Activated naive CD4-positive, alpha-beta T cell treated with anti-CD3 and anti-CD28 coated beads, Interleukin-2, amount 50 U/mL, for 24 hours (primary cell): Measurements from ENCODE around the gene IRF2.
A peak's percentile ranks its signal among the peaks of the same experiment; 100 is the strongest.

Source experiments
- H3K27ac Mint-ChIP-seq: one replicate; pipeline ENCODE4 v1.8.0; 2021; ENCODE audit warnings: mild to moderate bottlenecking, mixed read lengths
- H3K27me3 Mint-ChIP-seq: one replicate; pipeline ENCODE4 v1.8.0; 2021; ENCODE audit warnings: mixed read lengths
- H3K36me3 Mint-ChIP-seq: one replicate; pipeline ENCODE4 v1.8.0; 2021; ENCODE audit warnings: mixed read lengths
- H3K4me1 Mint-ChIP-seq: one replicate; pipeline ENCODE4 v1.8.0; 2021; ENCODE audit warnings: mixed read lengths
- H3K4me3 Mint-ChIP-seq: one replicate; pipeline ENCODE4 v1.8.0; 2021; ENCODE audit warnings: mild to moderate bottlenecking, mixed read lengths
- H3K9me3 Mint-ChIP-seq: one replicate; pipeline ENCODE4 v1.8.0; 2021; ENCODE audit warnings: mixed read lengths

The IRF2 gene

DNA sequence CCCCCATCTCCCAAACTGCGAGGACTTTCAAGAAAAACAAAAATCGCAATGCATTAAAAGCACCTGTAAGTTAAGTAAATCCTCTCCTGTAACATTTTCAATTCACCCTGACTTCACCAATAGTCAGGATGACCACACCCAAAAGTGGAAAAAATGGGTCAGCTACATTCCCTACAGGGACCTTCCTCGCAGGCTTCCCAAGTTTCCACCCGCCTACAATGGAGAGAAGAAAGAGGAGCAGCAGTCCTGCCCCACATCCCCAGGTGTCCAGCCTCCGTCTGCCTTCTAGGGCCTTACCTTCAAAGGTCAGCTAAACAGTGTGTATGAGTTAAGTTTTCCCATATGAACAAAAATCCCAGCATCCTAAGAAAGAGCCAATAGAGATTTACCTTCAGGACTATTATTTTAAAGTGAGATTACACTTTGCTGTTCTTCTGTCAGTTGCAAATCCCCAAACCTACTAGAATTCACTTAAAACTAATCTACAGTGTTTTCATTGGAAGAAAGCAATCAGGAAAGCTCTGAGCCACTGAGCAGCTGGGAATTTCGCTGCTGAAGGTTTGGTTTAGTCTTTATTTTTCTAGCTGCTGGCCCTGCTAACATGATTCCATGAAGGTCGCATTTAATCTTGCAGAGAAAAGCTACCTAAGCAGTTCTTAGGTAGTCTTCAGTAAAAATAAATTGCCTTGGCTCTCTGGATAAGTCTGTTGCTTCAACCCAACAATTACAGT lies 12.5 kb downstream of the IRF2 start:
- H3K27ac Mint-ChIP-seq = peak overlapping the region; percentile 77
- H3K9me3 Mint-ChIP-seq = no peaks in the 10 kb centered on the region
- peaks cover 90% of the 10 kb centered on the region for H3K4me1 Mint-ChIP-seq
- no peaks in the 10 kb centered on the region for H3K27me3 Mint-ChIP-seq
- peaks cover 8% of the 10 kb centered on the region for H3K36me3 Mint-ChIP-seq
- no peak overlapping the region for H3K4me3 Mint-ChIP-seq

DNA sequence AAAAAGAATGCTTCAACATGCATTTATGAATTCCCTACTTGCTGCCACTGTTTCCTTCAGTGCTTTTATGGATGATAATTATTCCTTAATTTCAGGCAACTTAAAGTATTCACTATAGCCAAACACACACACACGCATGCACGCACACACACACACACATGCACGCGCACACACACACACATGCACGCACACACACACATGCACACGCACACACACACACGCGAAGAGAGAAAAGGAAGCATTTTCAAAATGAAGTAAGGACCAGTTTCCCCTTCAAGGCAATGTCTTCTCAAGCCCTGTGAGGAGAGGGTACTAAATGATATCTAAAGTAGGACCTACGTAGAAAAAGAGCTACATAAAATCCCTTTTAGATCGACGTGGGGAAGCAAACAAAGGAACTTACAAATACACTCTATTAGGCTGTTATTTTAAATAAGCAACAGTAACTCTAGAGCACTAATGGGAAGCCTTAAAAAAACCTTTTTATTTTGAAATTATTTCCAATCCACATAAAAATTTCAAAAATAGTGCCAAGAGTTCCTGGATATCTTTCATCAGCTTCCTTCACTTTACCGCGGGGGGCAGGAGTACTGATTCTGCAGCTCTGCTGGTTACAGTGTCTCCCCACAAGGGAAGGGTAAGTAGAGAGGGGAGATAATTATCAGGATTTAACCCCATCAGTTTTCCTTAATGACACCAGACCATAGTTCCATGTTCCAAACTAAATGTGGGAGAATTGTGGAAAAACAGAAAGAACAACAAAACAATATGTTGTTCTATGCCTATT lies 13.7 kb downstream of the IRF2 start:
- peaks cover 8% of the 10 kb centered on the region for H3K36me3 Mint-ChIP-seq
- no peaks in the 10 kb centered on the region for H3K27me3 Mint-ChIP-seq
- peak overlapping the region; percentile 82 for H3K27ac Mint-ChIP-seq
- H3K4me3 Mint-ChIP-seq = no peak overlapping the region
- H3K9me3 Mint-ChIP-seq = no peaks in the 10 kb centered on the region
- H3K4me1 Mint-ChIP-seq = peaks cover 91% of the 10 kb centered on the region

DNA sequence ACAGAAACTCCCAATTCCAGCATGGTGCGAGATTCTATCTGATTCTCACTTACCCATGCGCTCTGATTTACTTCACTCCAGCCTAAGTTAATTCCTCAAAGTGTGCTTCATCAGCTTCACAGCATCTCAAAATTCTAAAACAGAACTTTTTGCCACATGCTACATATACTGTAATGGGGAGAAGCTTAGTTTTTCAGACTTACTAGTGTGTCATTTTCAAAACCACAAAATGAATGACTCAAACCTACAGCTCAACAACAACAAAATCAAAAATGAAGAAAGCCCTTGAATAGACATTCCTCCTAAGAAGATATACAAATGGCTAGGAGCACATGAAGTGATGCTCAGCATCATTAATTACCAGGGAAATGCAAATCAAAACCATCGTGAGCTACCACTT lies 14.9 kb downstream of the IRF2 start:
- Mint-ChIP-seq H3K27ac (peak overlapping the region; percentile 84), H3K36me3 (peaks cover 6% of the 10 kb centered on the region), H3K9me3 (no peaks in the 10 kb centered on the region), H3K27me3 (no peaks in the 10 kb centered on the region), H3K4me1 (peaks cover 94% of the 10 kb centered on the region), H3K4me3 (peak overlapping the region; percentile 50)

DNA sequence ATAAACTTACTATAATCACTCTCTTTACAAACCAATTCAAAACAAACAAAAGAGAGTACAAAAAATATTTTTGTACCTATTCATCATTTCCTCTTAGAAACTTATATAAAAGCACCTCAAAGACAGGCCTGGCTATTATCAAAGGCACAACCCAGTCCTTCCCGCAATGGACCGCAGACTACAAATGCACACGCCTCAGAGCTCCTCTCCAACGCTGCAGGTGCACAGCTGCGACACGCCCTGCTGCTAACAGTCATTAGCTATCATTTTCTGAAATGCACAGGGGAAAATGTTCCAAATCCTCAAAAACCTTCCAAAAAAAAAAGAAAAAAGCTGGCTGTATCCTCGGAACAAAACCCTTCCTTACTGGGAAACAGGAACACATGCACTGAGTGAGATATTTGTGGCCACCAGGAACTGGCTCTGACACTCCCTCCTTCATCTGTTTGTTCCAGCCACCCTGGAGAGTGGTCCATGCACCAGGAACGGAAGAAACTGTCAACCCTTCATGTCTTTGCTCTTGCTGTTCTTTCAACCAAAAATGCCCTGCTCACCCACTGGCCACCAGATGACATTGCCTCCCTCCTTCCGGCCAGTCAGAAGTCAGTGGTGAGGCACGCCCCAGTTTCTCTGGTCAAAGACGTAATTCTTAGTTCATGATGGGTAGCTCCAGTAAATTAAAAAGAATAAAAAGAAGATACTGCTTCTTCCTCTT lies 16.7 kb downstream of the IRF2 start:
- no peak overlapping the region for H3K4me3 Mint-ChIP-seq

DNA sequence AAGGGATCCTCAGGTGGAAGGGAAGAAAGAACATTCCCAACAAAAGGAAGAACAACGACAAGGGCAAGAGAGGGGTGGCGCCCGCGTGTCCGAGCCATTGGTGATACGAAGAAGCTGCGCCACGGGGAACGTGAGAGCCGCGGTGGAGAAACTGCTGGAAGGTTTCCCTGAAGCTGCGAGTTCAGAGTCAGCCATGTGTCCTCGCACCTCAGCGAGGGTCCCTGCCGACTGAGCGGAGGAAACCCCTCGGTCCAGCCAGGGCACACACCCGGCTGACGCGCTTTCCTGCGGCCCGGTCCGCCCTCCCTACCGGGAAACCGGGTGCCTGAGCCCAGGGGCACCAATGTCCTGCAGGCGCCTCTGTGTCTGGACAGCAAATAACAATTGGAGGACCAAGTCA lies 18.0 kb downstream of the IRF2 start:
- Mint-ChIP-seq H3K4me3 (no peak overlapping the region), H3K9me3 (no peaks in the 10 kb centered on the region), H3K27ac (peak overlapping the region; percentile 77)

More for the DNA sequence above, 16.7 kb downstream of the IRF2 start:
- Mint-ChIP-seq H3K36me3 (peaks cover 6% of the 10 kb centered on the region), H3K27me3 (no peaks in the 10 kb centered on the region), H3K27ac (peak overlapping the region; percentile 84), H3K9me3 (no peaks in the 10 kb centered on the region), H3K4me1 (peaks cover 95% of the 10 kb centered on the region)

DNA sequence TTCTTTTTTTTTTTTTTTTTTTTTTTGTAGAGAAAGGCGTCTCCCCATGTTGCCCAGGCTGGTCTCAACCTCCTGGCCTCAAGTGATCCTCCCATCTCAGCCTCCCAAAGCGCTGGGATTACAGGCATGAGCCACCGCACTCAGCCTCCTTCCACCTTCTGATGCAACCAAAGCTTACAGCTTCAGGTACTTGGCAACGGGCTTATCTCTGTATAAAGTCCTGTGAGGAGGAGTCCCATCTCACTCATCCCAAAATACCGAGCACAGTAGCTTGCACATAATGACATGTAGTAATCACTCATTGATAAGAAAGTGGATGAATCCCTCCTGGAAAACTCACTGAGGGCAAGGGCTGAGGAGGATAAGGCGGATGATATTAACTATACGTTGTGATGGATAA lies 19.1 kb downstream of the IRF2 start:
- H3K27me3 Mint-ChIP-seq = no peaks in the 10 kb centered on the region
- H3K4me3 Mint-ChIP-seq = no peak overlapping the region
- peak overlapping the region; percentile 77 for H3K27ac Mint-ChIP-seq
- peaks cover 6% of the 10 kb centered on the region for H3K36me3 Mint-ChIP-seq
- peaks cover 90% of the 10 kb centered on the region for H3K4me1 Mint-ChIP-seq
- no peaks in the 10 kb centered on the region for H3K9me3 Mint-ChIP-seq

More for the DNA sequence above, 18.0 kb downstream of the IRF2 start:
- peaks cover 93% of the 10 kb centered on the region for H3K4me1 Mint-ChIP-seq
- H3K36me3 Mint-ChIP-seq = peaks cover 6% of the 10 kb centered on the region
- no peaks in the 10 kb centered on the region for H3K27me3 Mint-ChIP-seq

DNA sequence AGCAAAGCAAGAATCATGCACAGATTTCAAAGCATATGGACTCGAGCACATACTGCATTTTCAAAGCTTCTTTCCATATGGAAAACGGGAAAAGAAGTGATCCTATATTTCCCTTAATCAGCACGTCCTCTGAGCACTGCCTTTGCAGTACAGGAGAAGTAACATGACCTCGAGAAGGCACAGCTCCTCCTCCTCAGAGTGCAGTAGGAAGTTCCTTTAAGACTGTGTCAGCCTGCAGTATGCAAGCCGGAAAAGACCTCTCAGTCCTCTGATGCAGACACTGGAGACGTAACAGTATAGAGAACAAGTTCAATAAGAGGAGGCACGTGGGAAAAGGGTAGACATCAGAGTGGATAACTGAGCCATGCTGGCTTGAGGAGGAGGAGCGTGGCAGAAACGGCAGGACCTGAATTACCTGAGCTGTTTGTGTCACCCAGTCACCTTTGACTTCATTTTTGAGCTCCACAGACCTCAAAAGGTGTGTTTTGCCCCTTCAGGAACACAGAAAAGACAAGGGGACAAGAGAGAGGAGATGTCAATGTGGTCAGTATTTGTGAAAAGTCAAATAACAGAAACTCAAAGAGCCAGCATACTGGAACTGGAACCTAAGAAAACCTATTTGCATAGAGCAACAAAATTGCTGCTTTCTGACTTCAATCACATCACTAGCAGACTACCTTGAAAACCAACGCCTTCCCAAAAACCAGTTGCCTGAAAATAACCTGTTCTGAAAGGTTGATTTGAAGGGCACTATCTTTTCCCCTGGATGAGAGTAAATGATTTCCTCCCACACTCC lies 20.8 kb downstream of the IRF2 start:
- Mint-ChIP-seq H3K27me3 (no peaks in the 10 kb centered on the region), H3K9me3 (no peaks in the 10 kb centered on the region), H3K36me3 (peaks cover under 1% of the 10 kb centered on the region), H3K4me3 (peak overlapping the region; percentile 70), H3K4me1 (peaks cover 89% of the 10 kb centered on the region), H3K27ac (peak overlapping the region; percentile 89)

DNA sequence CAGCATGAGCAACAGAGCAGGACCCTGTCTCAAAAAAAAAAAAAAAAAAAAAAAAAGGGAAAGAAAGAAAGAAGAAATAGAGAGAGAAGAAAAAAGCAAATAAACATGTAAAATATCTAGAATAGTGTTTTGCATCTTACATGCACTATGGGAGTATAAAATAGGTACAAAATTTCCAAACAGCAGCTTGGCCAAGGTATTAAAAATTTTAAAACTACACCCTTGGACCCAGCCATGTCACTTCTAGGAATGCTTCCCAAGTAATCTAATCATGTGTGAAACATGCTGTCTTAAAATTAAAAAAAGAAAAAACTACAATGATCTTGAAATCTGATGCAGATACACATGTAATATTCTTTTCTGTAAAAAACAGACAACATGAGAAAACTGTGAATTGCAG lies 21.6 kb downstream of the IRF2 start:
- no peaks in the 10 kb centered on the region for H3K9me3 Mint-ChIP-seq
- peak overlapping the region; percentile 7 for H3K4me3 Mint-ChIP-seq
- H3K4me1 Mint-ChIP-seq = peaks cover 88% of the 10 kb centered on the region
- no peaks in the 10 kb centered on the region for H3K27me3 Mint-ChIP-seq
- peak overlapping the region; percentile 46 for H3K27ac Mint-ChIP-seq
- no peaks in the 10 kb centered on the region for H3K36me3 Mint-ChIP-seq

DNA sequence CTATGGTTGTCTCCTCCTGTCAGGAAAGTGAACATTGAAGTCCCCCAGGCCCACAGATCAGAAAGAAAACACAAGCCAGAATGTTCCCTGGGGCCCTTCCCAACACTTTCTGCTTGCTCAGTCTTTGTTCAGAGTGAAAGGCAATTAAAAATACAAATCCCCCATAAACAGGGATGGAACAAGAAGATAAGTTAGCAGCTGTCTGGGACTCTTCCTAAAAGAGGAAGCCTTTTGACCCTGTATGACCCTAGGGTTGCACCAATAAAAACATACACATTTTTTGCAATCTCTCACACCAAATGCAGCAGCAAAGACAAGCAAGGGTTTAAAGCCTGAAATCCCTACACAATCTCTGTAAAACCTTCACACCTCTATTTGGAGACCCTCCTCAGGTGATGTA lies 22.6 kb downstream of the IRF2 start:
- H3K9me3 Mint-ChIP-seq = no peaks in the 10 kb centered on the region
- H3K4me3 Mint-ChIP-seq = no peak overlapping the region
- peak overlapping the region; percentile 74 for H3K27ac Mint-ChIP-seq
- no peaks in the 10 kb centered on the region for H3K27me3 Mint-ChIP-seq
- H3K36me3 Mint-ChIP-seq = peaks cover 2% of the 10 kb centered on the region
- H3K4me1 Mint-ChIP-seq = peaks cover 88% of the 10 kb centered on the region

DNA sequence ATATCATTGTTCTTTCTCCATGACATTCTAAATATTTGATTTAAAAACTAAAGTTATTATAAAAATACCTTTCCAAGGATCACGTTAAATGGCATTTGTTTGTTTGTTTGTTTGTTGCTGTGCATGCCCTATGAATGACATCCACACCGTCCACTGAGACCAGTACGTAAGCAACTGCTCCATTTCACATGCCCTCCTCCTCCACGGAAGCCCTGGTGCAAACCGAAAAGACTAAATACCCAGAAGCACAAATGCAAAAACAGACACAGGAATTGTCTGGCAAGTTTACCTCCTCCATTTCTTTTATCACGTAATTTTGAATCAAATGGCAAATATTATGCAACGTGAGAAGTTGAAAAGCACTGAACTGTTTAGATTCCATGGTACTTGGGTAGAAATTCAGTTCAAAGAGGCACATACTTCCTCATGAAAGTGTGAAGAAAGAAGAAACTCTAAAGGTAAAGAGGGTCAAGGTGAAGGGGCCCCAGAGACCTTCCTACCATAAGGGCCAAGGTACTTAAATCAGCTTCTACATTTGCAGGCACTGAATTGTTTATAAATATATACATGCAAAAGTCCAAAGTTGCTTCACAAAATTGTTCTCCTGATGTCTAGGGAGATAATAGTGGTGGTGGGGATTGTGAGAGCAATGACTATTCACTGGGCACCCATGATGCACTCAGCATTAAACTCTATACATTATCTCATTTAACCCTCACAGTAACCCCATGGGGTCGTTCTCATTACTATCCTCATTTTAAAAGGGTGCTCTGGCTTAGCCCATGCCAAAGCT lies 23.4 kb downstream of the IRF2 start:
- peaks cover 7% of the 10 kb centered on the region for H3K36me3 Mint-ChIP-seq
- no peaks in the 10 kb centered on the region for H3K27me3 Mint-ChIP-seq
- peaks cover 89% of the 10 kb centered on the region for H3K4me1 Mint-ChIP-seq
- no peaks in the 10 kb centered on the region for H3K9me3 Mint-ChIP-seq
- H3K4me3 Mint-ChIP-seq = no peak overlapping the region
- no peak overlapping the region for H3K27ac Mint-ChIP-seq

DNA sequence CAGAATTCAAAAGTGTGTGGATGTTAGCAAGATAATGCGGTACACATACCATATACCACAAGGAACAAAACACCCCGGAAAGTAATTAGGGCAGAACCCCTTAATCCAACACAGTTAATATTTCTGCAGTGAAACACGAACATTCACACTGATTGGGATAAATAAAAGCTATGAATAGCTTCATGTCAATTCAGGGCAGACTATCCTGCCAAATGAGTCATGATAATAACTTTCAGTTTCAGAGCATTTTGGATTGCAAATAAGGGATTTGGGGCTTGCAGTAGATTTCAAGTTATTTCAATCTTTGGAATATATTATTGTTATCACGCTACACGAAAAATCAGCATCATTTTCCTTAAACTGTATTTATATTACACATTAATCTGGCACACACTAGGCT lies 24.3 kb downstream of the IRF2 start:
- Mint-ChIP-seq H3K27me3 (no peaks in the 10 kb centered on the region), H3K27ac (no peak overlapping the region), H3K36me3 (peaks cover 10% of the 10 kb centered on the region), H3K4me3 (peak overlapping the region; percentile 24), H3K4me1 (peaks cover 88% of the 10 kb centered on the region), H3K9me3 (no peaks in the 10 kb centered on the region)

DNA sequence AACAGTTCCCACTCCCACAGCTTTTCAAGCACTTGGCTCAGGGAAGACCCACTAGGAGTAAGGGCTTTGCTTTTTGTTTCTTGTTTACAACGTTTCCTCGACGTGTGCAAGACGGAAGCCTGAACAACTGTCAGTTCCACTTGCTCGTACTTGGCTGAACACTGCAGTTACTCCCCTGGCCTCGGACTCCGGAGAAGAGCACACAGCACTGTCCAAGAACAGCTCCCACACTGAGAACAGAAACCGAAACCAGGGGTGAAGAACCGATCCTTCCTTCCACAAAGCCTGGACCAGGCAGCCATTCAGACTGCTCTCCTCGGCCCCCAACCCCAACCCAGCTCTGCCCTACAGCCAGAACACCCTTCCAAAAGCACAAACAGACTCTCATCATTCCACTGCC lies 25.5 kb downstream of the IRF2 start:
- peak overlapping the region; percentile 63 for H3K27ac Mint-ChIP-seq
- H3K9me3 Mint-ChIP-seq = no peaks in the 10 kb centered on the region
- peak overlapping the region; percentile 51 for H3K4me3 Mint-ChIP-seq
- no peaks in the 10 kb centered on the region for H3K27me3 Mint-ChIP-seq
- H3K4me1 Mint-ChIP-seq = peaks cover 88% of the 10 kb centered on the region
- H3K36me3 Mint-ChIP-seq = peaks cover 10% of the 10 kb centered on the region

DNA sequence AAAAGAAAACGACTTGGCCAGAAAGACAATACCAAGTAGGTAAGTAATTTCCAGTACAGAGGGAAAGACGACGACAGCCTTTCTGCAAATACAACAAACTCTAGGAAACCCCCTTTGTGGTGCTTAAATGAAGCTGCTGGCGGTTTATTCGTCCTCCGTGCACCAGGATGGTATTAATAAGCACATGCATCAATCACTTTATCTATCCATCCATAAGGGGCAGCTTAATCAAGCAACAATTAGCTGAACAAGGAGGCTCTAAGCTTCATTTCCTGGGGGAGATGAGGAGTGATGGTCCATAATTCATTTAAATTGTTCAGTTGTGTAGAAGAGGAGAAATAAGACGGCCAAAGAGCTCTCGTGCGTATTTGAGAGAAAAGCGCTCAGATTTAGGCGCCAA lies 26.2 kb downstream of the IRF2 start:
- no peaks in the 10 kb centered on the region for H3K27me3 Mint-ChIP-seq
- no peak overlapping the region for H3K27ac Mint-ChIP-seq
- peak overlapping the region; percentile 44 for H3K4me3 Mint-ChIP-seq
- peaks cover 12% of the 10 kb centered on the region for H3K36me3 Mint-ChIP-seq
- no peaks in the 10 kb centered on the region for H3K9me3 Mint-ChIP-seq
- peaks cover 88% of the 10 kb centered on the region for H3K4me1 Mint-ChIP-seq

DNA sequence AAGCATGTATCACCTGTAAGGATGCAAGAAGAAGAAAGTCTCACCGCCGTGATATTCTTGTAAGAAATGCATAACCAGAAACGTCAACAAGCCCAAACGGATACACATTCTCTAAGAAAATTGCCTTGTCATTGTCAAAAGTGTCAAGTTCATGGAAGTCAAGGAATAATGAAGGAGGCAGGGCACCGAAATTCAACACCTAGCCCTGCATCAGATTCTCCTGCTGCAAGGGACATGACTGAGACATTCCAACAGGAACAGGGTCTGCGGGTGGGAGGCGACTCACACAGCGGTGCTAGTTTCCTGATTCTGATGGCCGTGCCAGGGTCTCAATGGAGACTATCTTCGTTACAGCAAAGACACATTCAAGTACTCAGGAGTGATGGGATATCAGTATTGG lies 26.7 kb downstream of the IRF2 start:
- no peaks in the 10 kb centered on the region for H3K9me3 Mint-ChIP-seq
- H3K4me3 Mint-ChIP-seq = no peak overlapping the region
- H3K4me1 Mint-ChIP-seq = peaks cover 91% of the 10 kb centered on the region
- H3K27me3 Mint-ChIP-seq = no peaks in the 10 kb centered on the region
- H3K27ac Mint-ChIP-seq = peak overlapping the region; percentile 10
- H3K36me3 Mint-ChIP-seq = peaks cover 12% of the 10 kb centered on the region
